WTC11 (cell line): ENCODE data around the gene MYO15B. TPM values are rescaled to one million over a fixed set of nuclear protein-coding genes. Genes with fewer than 3 reads are reported as not detected.

Source experiments
- ATAC-seq: fragments of 200-7000 bp; cut with Tn5 transposase; 2 replicates; pipeline ENCODE4 v1.10.0; 2021; ENCODE audit warnings: mild to moderate bottlenecking, moderate library complexity
- CTCF ChIA-PET: fragments of 300-600 bp; sonication (Branson Sonifier 250); formaldehyde crosslinking; loops from one replicate; lab custom pipeline; 2021; ENCODE audit warnings: antibody characterized with exemption; lab: Charles Lee
- POLR2A ChIA-PET: fragments of 350-600 bp; sonication (Branson Sonifier 250); formaldehyde crosslinking; loops from one replicate; lab custom pipeline; 2021; ENCODE audit warnings: antibody characterized with exemption; lab: Charles Lee
- DNase-seq: peaks from one replicate; pipeline ENCODE4 v3.0.0; 2021; ENCODE audit warnings: low spot score
- H3K27ac Mint-ChIP-seq: 2 replicates; pipeline ENCODE4 v1.8.0; 2021; ENCODE audit warnings: mixed read lengths
- H3K27me3 Mint-ChIP-seq: 2 replicates; pipeline ENCODE4 v1.8.0; 2021; ENCODE audit warnings: low read depth, mild to moderate bottlenecking, moderate library complexity, mixed read lengths
- H3K36me3 Mint-ChIP-seq: 2 replicates; pipeline ENCODE4 v1.8.0; 2021; ENCODE audit warnings: mixed read lengths
- H3K4me1 Mint-ChIP-seq: 2 replicates; pipeline ENCODE4 v1.8.0; 2022; ENCODE audit warnings: mixed read lengths
- H3K4me3 Mint-ChIP-seq: 2 replicates; pipeline ENCODE4 v1.8.0; 2021; ENCODE audit warnings: mild to moderate bottlenecking, moderate library complexity, mixed read lengths
- H3K9me3 Mint-ChIP-seq: 2 replicates; pipeline ENCODE4 v1.8.0; 2021; ENCODE audit warnings: mixed read lengths
- ARID4B ChIP-seq: sonication (generic); formaldehyde crosslinking; IDR thresholded peaks from 2 replicates; pipeline ENCODE4 v1.8.0; 2023; ENCODE audit warnings: missing genetic modification reagents, mild to moderate bottlenecking, borderline replicate concordance
- ATF3 ChIP-seq: sonication (generic); formaldehyde crosslinking; conservative IDR thresholded peaks from 2 replicates; pipeline ENCODE4 v1.8.1; 2022; ENCODE audit warnings: mild to moderate bottlenecking, missing genetic modification reagents
- CTCF ChIP-seq: fragments of 200-600 bp; IDR thresholded peaks from 2 replicates; pipeline ENCODE4 v1.8.0; 2022; ENCODE audit warnings: antibody characterized with exemption
- GRHL2 ChIP-seq: fragments of 250-450 bp; sonication (Bioruptor Pico); IDR thresholded peaks from 2 replicates; pipeline ENCODE4 v1.8.0; 2022; ENCODE audit warnings: mild to moderate bottlenecking, moderate library complexity; ENCODE audit not compliant: insufficient replicate concordance, severe bottlenecking
- KAT7 ChIP-seq: sonication (generic); formaldehyde crosslinking; IDR thresholded peaks from 2 replicates; pipeline ENCODE4 v1.8.1; 2023; ENCODE audit warnings: missing genetic modification reagents, mild to moderate bottlenecking, borderline replicate concordance
- MXD4 ChIP-seq: fragments of 250-450 bp; sonication (Bioruptor Pico); IDR thresholded peaks from 2 replicates; pipeline ENCODE4 v1.8.0; 2021; ENCODE audit warnings: mild to moderate bottlenecking, moderate library complexity, borderline replicate concordance
- MYBL2 ChIP-seq: sonication (generic); formaldehyde crosslinking; IDR thresholded peaks from 2 replicates; pipeline ENCODE4 v1.8.1; 2023; ENCODE audit warnings: mild to moderate bottlenecking, moderate library complexity, missing genetic modification reagents
- NR1H2 ChIP-seq: sonication (generic); formaldehyde crosslinking; IDR thresholded peaks from 2 replicates; pipeline ENCODE4 v1.9.0; 2021; ENCODE audit warnings: mild to moderate bottlenecking, moderate library complexity, missing genetic modification reagents
- NR3C1 ChIP-seq: sonication (generic); formaldehyde crosslinking; conservative IDR thresholded peaks from 2 replicates; pipeline ENCODE4 v1.8.1; 2023; ENCODE audit warnings: low read depth, mild to moderate bottlenecking, missing genetic modification reagents
- PRRX2 ChIP-seq: fragments of 250-450 bp; sonication (Bioruptor Pico); IDR thresholded peaks from 2 replicates; pipeline ENCODE4 v1.8.0; 2021; ENCODE audit warnings: mild to moderate bottlenecking
- SMAD4 ChIP-seq: sonication (generic); formaldehyde crosslinking; IDR thresholded peaks from 2 replicates; pipeline ENCODE4 v1.8.0; 2022; ENCODE audit warnings: mild to moderate bottlenecking, missing genetic modification reagents
- TCF7 ChIP-seq: sonication (generic); formaldehyde crosslinking; IDR thresholded peaks from 2 replicates; pipeline ENCODE4 v1.8.0; 2022; ENCODE audit warnings: mild to moderate bottlenecking, low read depth, missing genetic modification reagents, moderate library complexity
- ZBTB43 ChIP-seq: sonication (generic); formaldehyde crosslinking; IDR thresholded peaks from 2 replicates; pipeline ENCODE4 v1.8.1; 2023; ENCODE audit warnings: mild to moderate bottlenecking, missing genetic modification reagents
- ZNF263 ChIP-seq: sonication (generic); formaldehyde crosslinking; IDR thresholded peaks from 2 replicates; pipeline ENCODE4 v1.8.1; 2022; ENCODE audit warnings: low read depth, mild to moderate bottlenecking, moderate library complexity, missing genetic modification reagents
- total RNA-seq: library from RNA; stranded (reverse); gene quantifications from 3 replicates; pipeline ENCODE4 v1.2.3, GENCODE V29; 2021

The MYO15B gene
- total RNA-seq, 1 experiment from 2014 or later: 35.6 TPM

GRCh38 chr17:75604034-75604695 is 16.6 kb downstream of the MYO15B start:
- ChIA-PET CTCF (interaction anchor here (0.9 to 9.0 kb wide), 10 partner anchors 10 to 149 kb away, joined by 3 to 136 read pairs (median 8); partner anchors contain the start of gene SMIM5), POLR2A (no interaction called here)

More at GRCh38 chr17:75604034-75604695, 16.6 kb downstream of the MYO15B start:
- Mint-ChIP-seq H3K27me3 (no peaks in the 10 kb centered on the region), H3K4me1 (no peaks in the 10 kb centered on the region), H3K9me3 (no peaks in the 10 kb centered on the region), H3K4me3 (no peak overlapping the region), H3K27ac (no peak overlapping the region), H3K36me3 (no peaks in the 10 kb centered on the region)
- DNase-seq (no peak), ATAC-seq (no peak)
- no peak for TF ChIP-seq NR3C1 (CRISPR knock-in tag)
- no peak for TF ChIP-seq ARID4B
- no peak for TF ChIP-seq KAT7 (CRISPR knock-in tag)
- TF ChIP-seq NR1H2 (CRISPR knock-in tag): no peak
- no peak for TF ChIP-seq ATF3 (CRISPR knock-in tag)
- no peak for TF ChIP-seq MXD4
- no peak for TF ChIP-seq SMAD4 (CRISPR knock-in tag)
- TF ChIP-seq PRRX2 (CRISPR knock-in tag): no peak
- TF ChIP-seq CTCF: no peak
- TF ChIP-seq GRHL2 (CRISPR knock-in tag): no peak
- TF ChIP-seq MYBL2 (CRISPR knock-in tag): no peak
- no peak for TF ChIP-seq ZBTB43 (CRISPR knock-in tag)
- TF ChIP-seq TCF7 (CRISPR knock-in tag): no peak
- no peak for TF ChIP-seq ZNF263 (CRISPR knock-in tag)
